ENCODE data around the gene GALK2. TPM values are rescaled to one million over a fixed set of nuclear protein-coding genes. Genes with fewer than 3 reads are reported as not detected.
A peak's percentile ranks its signal among the peaks of the same experiment; 100 is the strongest.

The GALK2 gene
- total RNA-seq, 6 experiments from 2014 or later, result 17.5 to 24.7 (median 21.6) TPM

DNA sequence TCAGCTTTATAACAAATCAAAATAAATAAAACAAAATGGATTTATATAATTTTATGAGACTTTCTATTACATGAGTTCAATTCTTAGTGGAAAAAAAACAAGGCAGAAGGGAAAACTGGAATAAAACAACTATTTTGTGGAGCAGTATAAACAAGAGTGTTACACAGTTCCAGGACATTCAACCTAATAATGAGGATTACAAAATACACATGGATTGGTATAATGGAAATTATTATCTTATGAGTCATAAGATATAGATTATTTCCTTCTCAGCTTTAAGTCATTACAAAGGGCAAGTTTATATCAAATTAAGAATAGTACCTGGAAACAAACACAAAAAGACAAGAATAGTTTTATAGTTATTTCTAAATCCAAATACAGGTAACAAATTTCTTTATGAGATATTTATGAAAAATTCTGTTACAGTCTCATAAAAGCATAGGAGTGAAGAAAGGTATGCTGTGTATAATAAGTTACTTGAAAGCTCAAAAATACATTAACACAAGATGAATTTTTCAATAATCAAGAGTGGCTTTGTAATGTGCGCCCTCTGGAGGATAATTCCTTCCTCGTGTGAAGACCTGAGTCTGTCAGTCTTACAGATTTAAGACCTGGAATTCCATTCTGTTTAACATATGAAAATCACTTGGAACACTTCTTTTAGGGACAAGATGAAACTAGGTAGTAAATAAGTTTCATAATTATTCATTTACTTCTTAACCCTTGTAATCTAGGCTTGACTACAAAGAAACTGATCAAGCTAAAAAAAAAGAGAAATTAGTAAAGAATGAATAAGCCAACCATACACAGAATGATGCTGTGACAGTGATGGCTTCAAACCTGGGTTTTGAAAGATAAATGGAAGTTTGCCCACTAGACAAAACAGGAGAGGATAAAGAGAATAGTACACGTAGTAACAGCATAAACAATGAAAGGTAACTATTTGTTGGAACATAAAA lies 24.1 kb upstream of the GALK2 start:
- H3K36me3 Mint-ChIP-seq (ENCODE audit: low read depth), result peaks cover 26% of the 10 kb centered on the region
- H3K27ac Mint-ChIP-seq, result peak overlapping the region; percentile 18; the same call in 1 of the 2 replicates
- TF ChIP-seq, protein P1, sequence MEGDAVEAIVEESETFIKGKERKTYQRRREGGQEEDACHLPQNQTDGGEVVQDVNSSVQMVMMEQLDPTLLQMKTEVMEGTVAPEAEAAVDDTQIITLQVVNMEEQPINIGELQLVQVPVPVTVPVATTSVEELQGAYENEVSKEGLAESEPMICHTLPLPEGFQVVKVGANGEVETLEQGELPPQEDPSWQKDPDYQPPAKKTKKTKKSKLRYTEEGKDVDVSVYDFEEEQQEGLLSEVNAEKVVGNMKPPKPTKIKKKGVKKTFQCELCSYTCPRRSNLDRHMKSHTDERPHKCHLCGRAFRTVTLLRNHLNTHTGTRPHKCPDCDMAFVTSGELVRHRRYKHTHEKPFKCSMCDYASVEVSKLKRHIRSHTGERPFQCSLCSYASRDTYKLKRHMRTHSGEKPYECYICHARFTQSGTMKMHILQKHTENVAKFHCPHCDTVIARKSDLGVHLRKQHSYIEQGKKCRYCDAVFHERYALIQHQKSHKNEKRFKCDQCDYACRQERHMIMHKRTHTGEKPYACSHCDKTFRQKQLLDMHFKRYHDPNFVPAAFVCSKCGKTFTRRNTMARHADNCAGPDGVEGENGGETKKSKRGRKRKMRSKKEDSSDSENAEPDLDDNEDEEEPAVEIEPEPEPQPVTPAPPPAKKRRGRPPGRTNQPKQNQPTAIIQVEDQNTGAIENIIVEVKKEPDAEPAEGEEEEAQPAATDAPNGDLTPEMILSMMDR (IDR thresholded peaks at IDR 0.05), result peak; percentile 89
- no peaks in the 10 kb centered on the region for H3K9me3 Mint-ChIP-seq
- no peak overlapping the region; the same call in 1 of the 2 replicates for H3K4me3 Mint-ChIP-seq
- no peaks in the 10 kb centered on the region for H3K27me3 Mint-ChIP-seq (ENCODE audit: insufficient read depth)
- DNase-seq, result peak; percentile 55
- peaks cover 61% of the 10 kb centered on the region for H3K4me1 Mint-ChIP-seq (ENCODE audit: low read depth)

DNA sequence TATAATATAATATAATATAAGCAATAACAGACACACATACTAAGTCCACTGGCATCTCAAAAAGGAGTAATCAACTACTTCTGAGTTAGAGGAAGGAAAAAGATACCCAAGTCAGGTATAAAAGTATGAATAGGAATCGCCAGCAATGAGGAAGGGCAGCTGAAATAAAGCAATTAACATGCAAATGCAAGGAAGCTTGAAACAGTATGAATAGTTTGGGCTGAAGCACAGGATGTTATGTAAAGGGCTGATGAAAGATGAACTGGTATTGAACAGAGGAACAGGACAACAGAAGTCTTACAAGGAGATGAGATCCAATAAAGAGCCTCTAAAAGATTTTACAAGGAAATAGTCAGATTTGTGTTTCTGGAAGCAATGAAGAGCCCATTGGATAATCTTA lies 21.7 kb upstream of the GALK2 start:
- Mint-ChIP-seq H3K36me3 (ENCODE audit: low read depth) (peaks cover 12% of the 10 kb centered on the region), H3K4me3 (no peak overlapping the region)

DNA sequence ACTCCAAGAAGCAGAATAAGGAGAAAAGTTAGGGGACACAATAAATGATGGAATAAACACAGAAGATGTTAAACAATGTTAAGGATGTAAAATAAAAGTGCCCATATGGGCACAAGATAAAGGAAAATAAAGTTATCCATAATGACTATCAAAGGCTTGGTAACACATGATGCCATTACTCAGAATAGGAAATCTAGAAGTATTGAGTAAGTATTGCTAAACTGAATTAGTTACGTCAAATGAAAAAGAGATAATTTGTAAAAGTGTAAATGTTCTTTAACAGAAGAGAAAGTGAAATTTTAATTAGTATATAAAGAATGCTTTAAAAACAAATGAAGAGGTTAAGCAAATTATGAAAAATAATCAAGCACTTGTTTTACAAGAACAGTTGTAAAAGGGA lies 21.3 kb upstream of the GALK2 start:
- Mint-ChIP-seq H3K27ac (peak overlapping the region; percentile 9; the same call in 1 of the 2 replicates), H3K36me3 (ENCODE audit: low read depth) (peaks cover 14% of the 10 kb centered on the region), H3K4me1 (ENCODE audit: low read depth) (peaks cover 66% of the 10 kb centered on the region), H3K4me3 (no peak overlapping the region), H3K27me3 (ENCODE audit: insufficient read depth) (no peaks in the 10 kb centered on the region), H3K9me3 (no peaks in the 10 kb centered on the region)
- no peak for DNase-seq
- TF ChIP-seq, protein P1 (IDR thresholded peaks at IDR 0.05), result no peak

More for the DNA sequence above, 21.7 kb upstream of the GALK2 start:
- TF ChIP-seq, protein P1 (IDR thresholded peaks at IDR 0.05), result no peak
- Mint-ChIP-seq H3K27me3 (ENCODE audit: insufficient read depth) (no peaks in the 10 kb centered on the region), H3K27ac (peak overlapping the region; percentile 9; the same call in 1 of the 2 replicates), H3K9me3 (no peaks in the 10 kb centered on the region), H3K4me1 (ENCODE audit: low read depth) (peaks cover 63% of the 10 kb centered on the region)
- no peak for DNase-seq

DNA sequence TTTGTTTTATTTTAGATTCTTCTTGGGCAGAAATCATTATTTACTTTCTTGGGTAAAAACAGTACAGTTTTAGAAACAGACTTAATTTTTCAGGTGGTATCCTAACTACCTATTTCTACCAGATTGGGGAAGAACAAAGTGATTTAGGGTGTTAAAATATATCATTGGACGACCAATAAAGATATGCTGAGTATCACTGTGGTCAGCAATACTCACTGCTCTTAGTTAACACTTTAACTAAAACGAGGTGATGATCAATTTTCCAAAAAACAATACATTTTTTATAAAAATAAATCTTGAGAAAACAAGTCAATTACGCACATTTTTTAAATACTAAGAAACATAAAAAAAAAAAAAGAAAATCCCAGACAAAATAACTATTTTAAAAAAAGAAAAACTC lies 18.2 kb upstream of the GALK2 start:
- no peaks in the 10 kb centered on the region for H3K9me3 Mint-ChIP-seq
- H3K27ac Mint-ChIP-seq, result no peak overlapping the region
- H3K36me3 Mint-ChIP-seq (ENCODE audit: low read depth), result peaks cover 32% of the 10 kb centered on the region
- DNase-seq, result no peak
- H3K4me1 Mint-ChIP-seq (ENCODE audit: low read depth), result peaks cover 58% of the 10 kb centered on the region
- TF ChIP-seq, protein P1 (IDR thresholded peaks at IDR 0.05), result no peak
- H3K27me3 Mint-ChIP-seq (ENCODE audit: insufficient read depth), result peaks cover 2% of the 10 kb centered on the region
- H3K4me3 Mint-ChIP-seq, result no peak overlapping the region

DNA sequence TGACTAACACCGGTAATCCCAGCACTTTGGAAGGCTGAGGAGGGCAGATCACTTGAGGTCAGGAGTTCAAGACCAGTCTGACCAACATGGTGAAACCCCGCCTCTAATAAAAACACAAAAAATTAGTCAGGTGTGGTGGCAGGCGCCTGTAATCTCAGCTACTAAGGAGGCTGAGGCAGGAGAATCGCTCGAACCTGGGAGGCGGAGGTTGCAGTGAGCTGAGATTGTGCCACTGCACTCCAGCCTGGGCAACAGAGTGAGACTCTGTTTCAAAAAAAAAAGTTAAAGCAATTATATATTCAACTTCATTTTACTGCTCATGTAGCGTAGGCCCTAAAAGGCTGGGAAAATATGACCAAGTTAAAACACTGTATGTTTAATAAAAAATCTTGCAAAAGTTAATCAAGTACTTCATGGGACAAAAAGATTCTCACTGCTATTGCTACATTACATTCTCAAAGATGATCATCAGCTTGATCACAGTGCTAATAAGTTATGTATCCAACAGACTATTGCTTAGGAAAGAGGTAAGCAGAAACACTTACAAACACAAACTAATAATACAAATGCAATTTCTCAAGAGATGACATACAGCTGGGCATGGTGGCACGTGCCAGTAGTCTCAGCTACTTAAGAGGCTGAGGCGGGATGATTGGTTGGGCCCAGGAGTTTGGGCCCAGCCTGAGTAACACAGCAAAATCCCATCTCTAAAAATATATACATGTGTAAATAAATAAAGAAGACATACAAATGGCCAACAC lies 17.3 kb upstream of the GALK2 start:
- H3K4me3 Mint-ChIP-seq, result peak overlapping the region; percentile 100
- peaks cover 60% of the 10 kb centered on the region for H3K4me1 Mint-ChIP-seq (ENCODE audit: low read depth)
- DNase-seq, result no peak
- H3K9me3 Mint-ChIP-seq, result no peaks in the 10 kb centered on the region
- TF ChIP-seq, protein P1 (IDR thresholded peaks at IDR 0.05), result no peak
- peaks cover 32% of the 10 kb centered on the region for H3K36me3 Mint-ChIP-seq (ENCODE audit: low read depth)
- peaks cover 2% of the 10 kb centered on the region for H3K27me3 Mint-ChIP-seq (ENCODE audit: insufficient read depth)
- H3K27ac Mint-ChIP-seq, result no peak overlapping the region
